Mucosa of stomach (tissue), 1 donor: ENCODE measurements around the gene CHST5.
"Not testable (repeated sequence)": the region's sequence is repeated elsewhere in the genome, so short reads cannot be mapped to it uniquely, and the experiment has no call there.

Experiments
- H3K27me3 ChIP-seq: one replicate; pipeline ENCODE4 v1.7.0; 2013; ENCODE audit warnings: mild to moderate bottlenecking, low read length; ENCODE audit not compliant: control insufficient read depth, insufficient read depth
- H3K36me3 ChIP-seq: one replicate; pipeline ENCODE4 v1.7.0; 2013; ENCODE audit warnings: low read length; ENCODE audit not compliant: control insufficient read depth, insufficient read depth
- H3K4me1 ChIP-seq: one replicate; pipeline ENCODE4 v1.7.0; 2013; ENCODE audit warnings: mild to moderate bottlenecking, low read length; ENCODE audit not compliant: control insufficient read depth, insufficient read depth
- H3K4me3 ChIP-seq: one replicate; pipeline ENCODE4 v1.7.0; 2013; ENCODE audit warnings: low read length
- H3K9ac ChIP-seq: one replicate; pipeline ENCODE4 v1.7.0; 2013; ENCODE audit warnings: mild to moderate bottlenecking, low read length, moderate library complexity
- H3K9me3 ChIP-seq: one replicate; pipeline ENCODE4 v1.7.0; 2013; ENCODE audit warnings: mild to moderate bottlenecking, low read length, moderate library complexity; ENCODE audit not compliant: control insufficient read depth
- donor health status: Pancreatic carcinoma.

Gene CHST5

GRCh38 chr16:75527825-75528299 is 8.0 kb downstream of the CHST5 start:
- Histone ChIP-seq H3K9me3 (no peaks in the 10 kb centered on the region), H3K4me3 (no peak overlapping the region), H3K4me1 (peaks cover 9% of the 10 kb centered on the region), H3K36me3 (no peaks in the 10 kb centered on the region), H3K9ac (no peak overlapping the region), H3K27me3 (no peaks in the 10 kb centered on the region)

GRCh38 chr16:75526032-75526790 is 9.7 kb downstream of the CHST5 start:
- H3K9me3 ChIP-seq, result no peaks in the 10 kb centered on the region
- peaks cover 9% of the 10 kb centered on the region for H3K4me1 ChIP-seq
- no peaks in the 10 kb centered on the region for H3K27me3 ChIP-seq
- no peaks in the 10 kb centered on the region for H3K36me3 ChIP-seq
- H3K4me3 ChIP-seq, result no peak overlapping the region
- no peak overlapping the region for H3K9ac ChIP-seq

- H3K4me1 ChIP-seq, result peaks cover 8% of the 10 kb centered on the region
- no peak overlapping the region for H3K4me3 ChIP-seq
- H3K36me3 ChIP-seq, result no peaks in the 10 kb centered on the region
- H3K9me3 ChIP-seq, result no peaks in the 10 kb centered on the region
- no peaks in the 10 kb centered on the region for H3K27me3 ChIP-seq
- H3K9ac ChIP-seq, result no peak overlapping the region
These were observed 16.7 kb downstream of the CHST5 start for GRCh38 chr16:75519175-75519574.

- not testable (repeated sequence) for H3K4me1 ChIP-seq
- H3K9ac ChIP-seq, result peak overlapping the region; percentile 71
These were observed 19.5 kb downstream of the CHST5 start for GRCh38 chr16:75516189-75516966.

GRCh38 chr16:75514296-75514695 is 21.6 kb downstream of the CHST5 start:
- H3K9ac ChIP-seq, result no peak overlapping the region
- H3K27me3 ChIP-seq, result no peaks in the 10 kb centered on the region
- peaks cover 11% of the 10 kb centered on the region for H3K4me1 ChIP-seq
- no peaks in the 10 kb centered on the region for H3K36me3 ChIP-seq
- no peak overlapping the region for H3K4me3 ChIP-seq
- H3K9me3 ChIP-seq, result no peaks in the 10 kb centered on the region

More at GRCh38 chr16:75516189-75516966, 19.5 kb downstream of the CHST5 start:
- H3K9me3 ChIP-seq, H3K36me3 ChIP-seq, H3K27me3 ChIP-seq: not testable (repeated sequence)
- H3K4me3 ChIP-seq, result peak overlapping the region; percentile 11

- H3K27me3 ChIP-seq, result no peaks in the 10 kb centered on the region
- no peak overlapping the region for H3K4me3 ChIP-seq
- H3K9ac ChIP-seq, result no peak overlapping the region
- H3K4me1 ChIP-seq, result peaks cover 6% of the 10 kb centered on the region
- H3K9me3 ChIP-seq, result no peaks in the 10 kb centered on the region
- no peaks in the 10 kb centered on the region for H3K36me3 ChIP-seq
These were observed 29.3 kb downstream of the CHST5 start for GRCh38 chr16:75506574-75506973.

GRCh38 chr16:75506107-75506506 is 29.8 kb downstream of the CHST5 start:
- H3K27me3 ChIP-seq, result no peaks in the 10 kb centered on the region
- no peak overlapping the region for H3K9ac ChIP-seq
- no peak overlapping the region for H3K4me3 ChIP-seq
- no peaks in the 10 kb centered on the region for H3K9me3 ChIP-seq
- H3K36me3 ChIP-seq, result no peaks in the 10 kb centered on the region
- H3K4me1 ChIP-seq, result peaks cover 6% of the 10 kb centered on the region

- H3K4me1 ChIP-seq, result no peaks in the 10 kb centered on the region
- no peaks in the 10 kb centered on the region for H3K9me3 ChIP-seq
- H3K27me3 ChIP-seq, result no peaks in the 10 kb centered on the region
- H3K9ac ChIP-seq, result no peak overlapping the region
- H3K4me3 ChIP-seq, result no peak overlapping the region
- no peaks in the 10 kb centered on the region for H3K36me3 ChIP-seq
These were observed 32.1 kb downstream of the CHST5 start for GRCh38 chr16:75503801-75504200.

- Histone ChIP-seq H3K4me3 (no peak overlapping the region), H3K9ac (no peak overlapping the region), H3K36me3 (no peaks in the 10 kb centered on the region), H3K27me3 (no peaks in the 10 kb centered on the region), H3K9me3 (no peaks in the 10 kb centered on the region), H3K4me1 (no peaks in the 10 kb centered on the region)
These were observed 32.8 kb downstream of the CHST5 start for GRCh38 chr16:75502916-75503605.

GRCh38 chr16:75501820-75502219 is 34.1 kb downstream of the CHST5 start:
- H3K4me3 ChIP-seq, H3K27me3 ChIP-seq, H3K9me3 ChIP-seq, H3K36me3 ChIP-seq, H3K9ac ChIP-seq, H3K4me1 ChIP-seq: not testable (repeated sequence)

GRCh38 chr16:75501359-75501758 is 34.5 kb downstream of the CHST5 start:
- no peak overlapping the region for H3K9ac ChIP-seq

More at GRCh38 chr16:75501359-75501758, 34.5 kb downstream of the CHST5 start:
- Histone ChIP-seq H3K9me3 (no peaks in the 10 kb centered on the region), H3K27me3 (no peaks in the 10 kb centered on the region), H3K4me3 (no peak overlapping the region), H3K4me1 (no peaks in the 10 kb centered on the region), H3K36me3 (no peaks in the 10 kb centered on the region)
